Measurements from ENCODE around the gene CYP4V2. TPM values are rescaled to one million over a fixed set of nuclear protein-coding genes. Genes with fewer than 3 reads are reported as not detected.

The CYP4V2 gene
- total RNA-seq (2022; extraction: Qiagen RNA extraction; ENCODE audit: low read depth): 2.3 to 3.7 TPM (median 3.0 TPM) in 5 replicates

GRCh38 chr4:186191200-186192065 is at the start of gene CYP4V2:
TSS of gene CYP4V2 (plus strand) at chr4:186191567. CDS start at chr4:186191824, 257 bp downstream.

GRCh38 chr4:186227221-186227620 is 35.9 kb downstream of the CYP4V2 start, which contains the start of gene KLKB1:
TSS of gene KLKB1 (plus strand) at chr4:186227507. CDS start at chr4:186228196, 689 bp downstream.

Other genes with a start within 250 kb of the CYP4V2 start
- 0.15 to 0.72 TPM (median 0.39 TPM) in 5 replicates for gene TLR3, start 122.4 kb upstream of the CYP4V2 start, total RNA-seq (2022; extraction: Qiagen RNA extraction; ENCODE audit: low read depth)
- gene FAM149A, start 86.9 kb upstream of the CYP4V2 start, total RNA-seq (2022; extraction: Qiagen RNA extraction; ENCODE audit: low read depth): 0.98 to 1.6 TPM (median 1.2 TPM) in 5 replicates
- gene KLKB1, start 35.9 kb downstream of the CYP4V2 start, total RNA-seq (2022; extraction: Qiagen RNA extraction; ENCODE audit: low read depth): not detected in 5 replicates
- not detected in 5 replicates for gene F11, start 74.6 kb downstream of the CYP4V2 start, total RNA-seq (2022; extraction: Qiagen RNA extraction; ENCODE audit: low read depth)